Measurements from ENCODE around the gene PKN2. TPM values are rescaled to one million over a fixed set of nuclear protein-coding genes. Genes with fewer than 3 reads are reported as not detected.

PKN2 gene
- total RNA-seq, result 11.5 and 19.1 TPM in 2 replicates

DNA sequence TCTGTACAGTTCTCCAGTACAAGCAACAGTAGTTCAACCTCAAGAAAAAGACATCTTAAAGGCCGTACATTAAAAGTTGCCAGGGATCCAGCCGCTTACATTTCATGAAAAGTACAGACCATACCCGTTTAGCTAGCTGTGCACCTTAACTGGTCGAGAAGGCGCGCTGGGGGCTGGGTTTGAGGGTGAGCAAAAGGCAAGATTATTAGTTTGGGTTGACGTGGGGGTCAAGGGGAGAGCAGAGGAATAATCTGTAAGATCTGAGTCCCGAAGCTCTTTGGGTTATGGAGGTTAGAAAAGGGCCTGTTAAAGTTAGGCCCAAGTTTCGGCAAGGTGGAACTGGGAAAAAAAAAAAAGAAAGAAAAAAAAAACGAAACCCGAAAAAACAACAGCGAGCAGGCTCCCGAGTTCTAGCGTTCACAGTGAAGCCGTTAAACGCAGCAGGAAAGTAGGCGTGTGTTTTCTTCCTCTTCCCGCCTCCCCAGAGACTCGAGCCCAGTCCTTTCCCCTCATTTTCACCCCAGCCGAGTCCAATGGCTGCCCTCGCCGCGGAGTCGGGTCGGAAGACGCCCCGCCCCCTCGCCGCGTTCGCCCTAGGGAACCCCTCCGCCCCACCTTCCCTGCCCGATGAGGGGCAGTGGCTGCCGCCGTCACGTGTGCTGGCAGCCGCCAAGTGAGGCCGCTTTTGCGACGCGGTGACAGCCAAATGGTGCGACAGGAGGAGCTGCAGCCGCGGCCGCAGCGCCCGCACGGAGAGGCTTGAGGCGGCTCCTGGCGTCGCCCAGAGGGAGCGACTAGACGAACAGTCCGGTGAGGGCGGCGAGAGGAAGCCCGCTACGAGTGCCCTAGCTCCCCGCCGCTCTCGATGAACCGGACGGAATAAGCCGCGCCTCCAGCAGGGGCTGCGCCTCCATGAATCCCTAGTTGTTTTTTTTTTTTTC, at the start of gene PKN2:
Gene PKN2 (plus strand): TSS at position 733 of the 941 bp plus-strand sequence. CDS start 308 bp downstream, outside the sequence.

Other genes with a start within 250 kb of the PKN2 start
- 22.6 and 25.4 TPM in 2 replicates for gene GTF2B, start 207.3 kb downstream of the PKN2 start, total RNA-seq

Data from mesangial cell (primary cell).